ENCODE measurements around the gene ATF6B. TPM values are rescaled to one million over a fixed set of nuclear protein-coding genes. Genes with fewer than 3 reads are reported as not detected.
A peak's percentile ranks its signal among the peaks of the same experiment; 100 is the strongest.

ATF6B gene
- total RNA-seq, 1 experiment from 2014 or later: 45.3 TPM

GRCh38 chr6:32076321-32076809 is 51.7 kb downstream of the ATF6B start:
- H2BK12ac ChIP-seq (ENCODE audit: insufficient read length, low read depth, low read length): no peak overlapping the region
- Mint-ChIP-seq H3K4me1 (peaks cover 15 to 20% of the 10 kb centered on the region in 2 experiments), H3K27me3 (ENCODE audit: low read depth) (no peaks in the 10 kb centered on the region; the same call in 1 of the 2 replicates), H3K27ac (peak overlapping the region in 1 of 3 experiments; percentile 23; a peak in 1 of 7 replicates), H3K36me3 (ENCODE audit: insufficient read depth in 1 of 3, low read depth in 3 of 3) (no peaks in the 10 kb centered on the region; a peak in 1 of 7 replicates), H3K4me3 (no peak overlapping the region), H3K9me3 (no peaks in the 10 kb centered on the region)
- H4K8ac ChIP-seq (replicated peaks; ENCODE audit: insufficient read length, low read depth, low read length): no peak overlapping the region
- H3K4me1 ChIP-seq (ENCODE audit: insufficient read depth, low read length): no peaks in the 10 kb centered on the region
- no peaks in the 10 kb centered on the region for H3K79me2 ChIP-seq (ENCODE audit: insufficient read depth, low read length)
- H2BK15ac ChIP-seq (ENCODE audit: low read depth, low read length): no peak overlapping the region
- H2AFZ ChIP-seq (ENCODE audit: low read length): no peak overlapping the region
- H3K79me1 ChIP-seq (ENCODE audit: insufficient read depth, low read depth, low read length, poor library complexity, severe bottlenecking): no peaks in the 10 kb centered on the region
- no peaks in the 10 kb centered on the region for H3K9me3 ChIP-seq (ENCODE audit: control insufficient read depth, low read depth, low read length)
- H2BK120ac ChIP-seq (ENCODE audit: low read depth, low read length, poor library complexity, severe bottlenecking): no peak overlapping the region
- no peak overlapping the region for H4K5ac ChIP-seq (ENCODE audit: insufficient read length, low read depth, low read length)
- no peaks in the 10 kb centered on the region for H3K27me3 ChIP-seq (ENCODE audit: insufficient read depth, low read length)
- no peak overlapping the region for H2BK20ac ChIP-seq (ENCODE audit: low read depth, low read length, poor library complexity, severe bottlenecking)
- no peaks in the 10 kb centered on the region for H3K23me2 ChIP-seq (ENCODE audit: insufficient read length, low read depth, low read length, poor library complexity, severe bottlenecking)
- H3T11ph ChIP-seq (ENCODE audit: low read length): no peak overlapping the region
- DNase-seq: no peak
- no peaks in the 10 kb centered on the region for H4K20me1 ChIP-seq (ENCODE audit: control insufficient read depth, insufficient read depth, insufficient read length)
- no peak overlapping the region for H3K23ac ChIP-seq (ENCODE audit: insufficient read length, low read depth, low read length)
- no peak overlapping the region for H2AK5ac ChIP-seq (ENCODE audit: insufficient read length, low read length)
- no peak overlapping the region for H3K56ac ChIP-seq (ENCODE audit: insufficient read length, low read depth, low read length)
- no peak for TF ChIP-seq CTCF (conservative IDR thresholded peaks at IDR 0.05)
- no peak overlapping the region for H4K91ac ChIP-seq (ENCODE audit: insufficient read length, low read depth, low read length)
- H3K14ac ChIP-seq (ENCODE audit: insufficient read depth, low read length): no peak overlapping the region
- H3K9ac ChIP-seq (ENCODE audit: extremely low read depth, insufficient read length, low read length): no peak overlapping the region
- WGBS (ENCODE audit: extremely low coverage, insufficient read length, low lambda C conversion rate): no CpG with 5 or more reads among the region's 12 CpGs
- no peak overlapping the region for H2BK5ac ChIP-seq (ENCODE audit: insufficient read length, low read length)
- H3K4ac ChIP-seq (ENCODE audit: low read depth, low read length): no peak overlapping the region
- H3K27ac ChIP-seq (ENCODE audit: insufficient read length, low read depth, low read length): no peak overlapping the region
- H3K18ac ChIP-seq (ENCODE audit: insufficient read length, low read depth, low read length): no peak overlapping the region
- no peak overlapping the region for H3K4me2 ChIP-seq (ENCODE audit: insufficient read depth, insufficient read length, low read length)

All from H9 (cell line).